GM19455 (cell line): Measurements from ENCODE around the gene KPNA4.

Source experiments
- ATAC-seq: cut with Tn5 transposase; IDR thresholded peaks from one replicate; pipeline ENCODE4 v1.9.1; 2021; ENCODE audit not compliant: unreplicated experiment

The KPNA4 gene

GRCh38 chr3:160498202-160498601, 67.2 kb downstream of the KPNA4 start:
- ATAC-seq, result no peak

- ATAC-seq, result no peak
Observed at GRCh38 chr3:160490166-160490565, 75.2 kb downstream of the KPNA4 start.

- no peak for ATAC-seq
Observed at GRCh38 chr3:160486459-160486869, 78.9 kb downstream of the KPNA4 start.

- ATAC-seq, result no peak
Observed at GRCh38 chr3:160482796-160483195, 82.6 kb downstream of the KPNA4 start.

- ATAC-seq, result no peak
Observed at GRCh38 chr3:160481856-160482255, 83.5 kb downstream of the KPNA4 start.

- no peak for ATAC-seq
Observed at GRCh38 chr3:160480931-160481330, 84.4 kb downstream of the KPNA4 start.

GRCh38 chr3:160479376-160479775, 86.0 kb downstream of the KPNA4 start:
- ATAC-seq, result no peak

- no peak for ATAC-seq
Observed at GRCh38 chr3:160478338-160478737, 87.0 kb downstream of the KPNA4 start.

GRCh38 chr3:160477750-160478149, 87.6 kb downstream of the KPNA4 start:
- no peak for ATAC-seq

- no peak for ATAC-seq
Observed at GRCh38 chr3:160475884-160476283, 89.5 kb downstream of the KPNA4 start.

GRCh38 chr3:160475153-160475552, 90.2 kb downstream of the KPNA4 start:
- ATAC-seq, result no peak

GRCh38 chr3:160474416-160474838, 90.9 kb downstream of the KPNA4 start:
- no peak for ATAC-seq

- ATAC-seq, result no peak
Observed at GRCh38 chr3:160473978-160474377, 91.4 kb downstream of the KPNA4 start.

- no peak for ATAC-seq
Observed at GRCh38 chr3:160473221-160473620, 92.2 kb downstream of the KPNA4 start.

- ATAC-seq, result no peak
Observed at GRCh38 chr3:160472344-160472743, 93.0 kb downstream of the KPNA4 start.

- ATAC-seq, result no peak
Observed at GRCh38 chr3:160471892-160472291, 93.5 kb downstream of the KPNA4 start.

GRCh38 chr3:160470181-160470580, 95.2 kb downstream of the KPNA4 start:
- no peak for ATAC-seq

GRCh38 chr3:160464971-160465370, 100.4 kb downstream of the KPNA4 start:
- ATAC-seq, result no peak

- ATAC-seq, result no peak
Observed at GRCh38 chr3:160464321-160464720, 101.0 kb downstream of the KPNA4 start.

GRCh38 chr3:160460033-160460432, 105.3 kb downstream of the KPNA4 start:
- ATAC-seq, result no peak

- ATAC-seq, result no peak
Observed at GRCh38 chr3:160459450-160459970, 105.9 kb downstream of the KPNA4 start.

- ATAC-seq, result no peak
Observed at GRCh38 chr3:160458151-160458550, 107.2 kb downstream of the KPNA4 start.

- no peak for ATAC-seq
Observed at GRCh38 chr3:160455846-160456245, 109.5 kb downstream of the KPNA4 start.

- ATAC-seq, result no peak
Observed at GRCh38 chr3:160454995-160455394, 110.4 kb downstream of the KPNA4 start.
